Esophagus (tissue), 2 donors: ENCODE results near the gene SELENOV. TPM values are rescaled to one million over a fixed set of nuclear protein-coding genes. Genes with fewer than 3 reads are reported as not detected.

ENCODE experiments used
- H3K27ac ChIP-seq, 2 donors: one replicate each; pipeline ENCODE4 v1.5.1; 2013; ENCODE audit warnings: low read depth in 2 of 2, mild to moderate bottlenecking in 2 of 2, inconsistent platforms in 1 of 2, low read length in 1 of 2, moderate library complexity in 1 of 2
- H3K27me3 ChIP-seq, 2 donors: one replicate each; pipeline ENCODE4 v1.6.1; 2013; ENCODE audit warnings: low read length in 2 of 2, control low read depth in 1 of 2, mild to moderate bottlenecking in 1 of 2; ENCODE audit not compliant: insufficient read depth in 2 of 2, control insufficient read depth in 1 of 2
- H3K36me3 ChIP-seq, 2 donors: one replicate each; pipeline ENCODE4 v1.6.1; 2013; ENCODE audit warnings: low read length in 1 of 2; ENCODE audit not compliant: control insufficient read depth in 2 of 2, insufficient read depth in 2 of 2
- H3K4me1 ChIP-seq, 2 donors: one replicate each; pipeline ENCODE4 v1.6.1; 2013; ENCODE audit warnings: low read length in 1 of 2; ENCODE audit not compliant: control insufficient read depth in 2 of 2, insufficient read depth in 2 of 2
- H3K4me3 ChIP-seq, 2 donors: one replicate each; pipeline ENCODE4 v1.5.1; 2013; ENCODE audit warnings: low read length in 2 of 2, mild to moderate bottlenecking in 2 of 2, low read depth in 1 of 2, moderate library complexity in 1 of 2
- H3K9me3 ChIP-seq, 2 donors: one replicate each; pipeline ENCODE4 v1.6.1; 2013; ENCODE audit warnings: mild to moderate bottlenecking in 2 of 2, low read depth in 1 of 2, low read length in 1 of 2, moderate library complexity in 1 of 2; ENCODE audit not compliant: control insufficient read depth in 2 of 2, insufficient read depth in 1 of 2
- WGBS, 2 donors: extraction: QIAGEN DNeasy Blood & Tissue Kit; methylation state at CpG; one replicate each; pipeline ENCODE4 v1.1.7; 2013; 5-methylcytosine and 5-hydroxymethylcytosine counted together
- polyA plus RNA-seq, 2 donors: library from polyadenylated mRNA; stranded (reverse); fragments of 200-250 nt; gene quantifications; one replicate each; pipeline ENCODE4 v1.2.3, GENCODE V29; 2013
- donor health status: healthy with polysubstance abuse.
- donor health status: Bipolar disorder and iron deficiency.

SELENOV gene
- polyA plus RNA-seq, 2 donors, result not detected

DNA sequence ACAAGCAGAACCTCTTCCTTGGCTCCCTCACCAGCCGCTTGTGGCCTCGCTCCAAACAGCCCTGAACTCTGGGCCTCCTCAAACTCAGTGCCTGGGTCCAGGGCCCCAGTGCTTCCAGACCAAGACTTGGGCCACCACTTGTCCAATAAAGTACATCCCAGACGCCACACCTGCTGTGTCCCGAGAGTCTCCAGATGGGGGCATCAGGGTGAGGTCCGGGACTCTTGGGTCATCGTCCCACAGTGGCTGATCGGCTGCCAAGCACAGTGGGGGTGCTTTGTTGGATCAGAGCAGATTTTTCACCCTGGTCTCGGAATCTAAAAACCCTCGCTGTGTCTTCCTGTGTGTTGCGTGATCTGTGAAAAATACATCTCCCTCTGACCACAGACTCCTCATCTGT is 25.2 kb upstream of the SELENOV start:
- Histone ChIP-seq H3K27me3 (no peaks in the 10 kb centered on the region), H3K9me3 (no peaks in the 10 kb centered on the region), H3K27ac (no peak overlapping the region), H3K4me1 (no peaks in the 10 kb centered on the region), H3K36me3 (peaks cover 11 to 40% of the 10 kb centered on the region in 2 donors), H3K4me3 (no peak overlapping the region)
- 78 to 83% methylated on average over 9 to 10 of the region's 10 CpGs for whole genome bisulfite sequencing, 2 donors

DNA sequence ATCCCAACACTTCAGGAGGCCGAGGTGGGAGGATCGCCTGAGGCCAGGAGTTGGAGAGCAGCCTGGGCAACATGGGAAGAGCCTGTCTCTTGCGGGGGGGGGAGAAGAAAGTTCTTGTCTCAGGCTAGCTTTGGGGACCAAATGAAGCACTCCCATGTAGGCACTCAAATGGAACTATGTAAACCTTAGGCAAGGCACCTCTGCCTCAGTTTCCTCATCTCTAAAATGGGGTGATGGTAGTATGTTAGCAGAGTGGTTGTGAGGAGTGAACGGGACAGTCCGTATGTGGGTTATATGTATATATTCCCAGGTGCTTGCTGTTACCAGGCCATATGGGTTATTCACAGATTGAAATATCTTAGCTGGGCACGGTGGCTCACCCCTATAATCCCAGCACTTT is 22.7 kb upstream of the SELENOV start:
- H3K27me3 ChIP-seq, result no peaks in the 10 kb centered on the region
- no peaks in the 10 kb centered on the region for H3K4me1 ChIP-seq
- no peak overlapping the region for H3K4me3 ChIP-seq
- H3K36me3 ChIP-seq, result peaks cover 11 to 24% of the 10 kb centered on the region in 2 donors
- no peak overlapping the region for H3K27ac ChIP-seq
- whole genome bisulfite sequencing, 2 donors, result 92 to 93% methylated on average over 6 of the region's 6 CpGs
- H3K9me3 ChIP-seq, result no peaks in the 10 kb centered on the region

DNA sequence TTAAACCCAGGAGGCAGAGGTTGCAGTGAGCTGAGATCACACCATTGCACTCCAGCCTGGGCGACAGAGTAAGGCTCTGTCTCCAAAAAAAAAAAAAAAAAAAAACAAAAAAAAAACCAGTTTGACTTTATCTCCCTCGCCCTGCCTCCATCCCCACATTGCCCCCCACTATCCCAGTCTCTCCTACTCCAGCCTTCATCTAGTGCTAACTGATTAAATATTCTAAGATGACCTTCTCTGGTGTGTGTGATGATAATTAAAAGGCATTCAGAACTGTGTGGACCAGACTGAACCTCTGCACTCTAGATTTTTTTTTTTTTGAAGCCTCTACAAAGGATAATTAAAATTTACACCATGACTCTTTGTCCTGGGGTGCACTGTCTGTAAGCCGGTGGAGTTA is 22.2 kb upstream of the SELENOV start:
- H3K9me3 ChIP-seq, result no peaks in the 10 kb centered on the region
- no peak overlapping the region for H3K4me3 ChIP-seq
- H3K4me1 ChIP-seq, result peaks cover 0 to 2% of the 10 kb centered on the region in 2 donors
- no peaks in the 10 kb centered on the region for H3K27me3 ChIP-seq
- H3K27ac ChIP-seq, result no peak overlapping the region
- H3K36me3 ChIP-seq, result peaks cover 11 to 23% of the 10 kb centered on the region in 2 donors
- WGBS, 2 donors, result 87 to 90% methylated on average over 2 to 3 of the region's 3 CpGs

DNA sequence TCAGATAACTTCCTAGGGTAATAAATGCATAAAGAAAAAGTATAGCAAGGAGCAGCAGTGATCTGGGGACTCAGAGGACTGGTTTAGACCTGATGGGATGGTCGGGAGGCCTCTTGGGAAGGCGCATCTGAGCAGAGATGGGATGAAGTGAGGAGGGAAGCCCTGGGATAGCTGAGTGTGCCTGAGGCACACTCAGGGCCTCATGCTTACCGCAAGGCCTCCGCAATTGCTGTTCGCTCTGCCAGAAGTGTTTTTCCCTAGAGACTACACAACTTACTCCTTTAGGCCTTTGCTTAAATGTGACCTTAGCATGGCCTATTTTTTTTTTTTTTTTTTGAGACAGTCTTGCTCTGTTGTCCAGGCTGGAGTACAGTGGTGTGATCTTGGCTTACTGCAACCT is 20.3 kb upstream of the SELENOV start:
- H3K27me3 ChIP-seq, result peaks cover 0 to 6% of the 10 kb centered on the region in 2 donors
- no peak overlapping the region for H3K4me3 ChIP-seq
- H3K4me1 ChIP-seq, result peaks cover 2 to 3% of the 10 kb centered on the region in 2 donors
- H3K36me3 ChIP-seq, result peaks cover 0 to 4% of the 10 kb centered on the region in 2 donors
- H3K9me3 ChIP-seq, result no peaks in the 10 kb centered on the region
- no peak overlapping the region for H3K27ac ChIP-seq
- WGBS, 2 donors, result 80 to 82% methylated on average over 5 of the region's 5 CpGs

DNA sequence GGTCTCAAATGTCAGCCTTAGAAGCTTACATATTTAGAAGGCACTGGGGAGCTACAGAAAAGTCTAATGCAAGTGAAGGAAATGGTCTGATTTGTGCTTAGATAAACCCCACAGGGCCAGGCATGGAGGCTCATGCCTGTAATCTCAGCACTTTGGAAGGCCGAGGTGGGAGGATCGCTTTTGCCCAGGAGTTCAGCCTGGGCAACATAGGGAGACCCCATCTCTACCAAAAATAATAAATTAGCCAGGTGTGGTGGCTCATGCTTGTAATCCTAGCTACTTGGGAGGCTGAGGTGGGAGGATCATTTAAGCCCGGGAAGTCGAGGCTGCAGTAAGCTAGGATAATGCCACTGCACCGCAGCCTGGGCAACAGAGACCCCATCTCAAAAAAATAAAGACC is 18.9 kb upstream of the SELENOV start:
- H3K27me3 ChIP-seq, result peaks cover 0 to 6% of the 10 kb centered on the region in 2 donors
- WGBS, 2 donors, result 81 to 86% methylated on average over 5 of the region's 5 CpGs
- no peaks in the 10 kb centered on the region for H3K36me3 ChIP-seq

DNA sequence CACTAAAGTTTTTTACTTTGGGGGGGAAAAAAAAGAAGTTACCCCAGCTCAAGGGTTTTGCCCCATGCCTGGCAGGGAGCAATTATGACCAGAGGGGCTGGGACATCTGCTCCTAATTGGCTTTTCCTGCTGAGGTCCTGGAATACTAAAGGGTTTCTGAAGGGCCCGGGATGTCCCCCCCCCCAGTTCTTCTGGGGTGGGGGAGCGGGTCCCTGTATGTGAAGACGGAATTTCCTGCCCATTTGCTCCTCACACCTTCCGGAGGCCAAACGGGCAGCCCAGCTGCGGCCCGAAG is 17.3 kb upstream of the SELENOV start:
- H3K9me3 ChIP-seq, result no peaks in the 10 kb centered on the region
- peaks cover 0 to 6% of the 10 kb centered on the region in 2 donors for H3K27me3 ChIP-seq
- H3K27ac ChIP-seq, result no peak overlapping the region
- no peak overlapping the region for H3K4me3 ChIP-seq
- H3K4me1 ChIP-seq, result peaks cover 2 to 3% of the 10 kb centered on the region in 2 donors
- 1% methylated on average over 7 of the region's 7 CpGs for WGBS, 2 donors
- no peaks in the 10 kb centered on the region for H3K36me3 ChIP-seq

More for the DNA sequence above, 18.9 kb upstream of the SELENOV start:
- H3K4me1 ChIP-seq, result peaks cover 2 to 3% of the 10 kb centered on the region in 2 donors
- no peak overlapping the region for H3K4me3 ChIP-seq
- H3K27ac ChIP-seq, result no peak overlapping the region
- H3K9me3 ChIP-seq, result no peaks in the 10 kb centered on the region

DNA sequence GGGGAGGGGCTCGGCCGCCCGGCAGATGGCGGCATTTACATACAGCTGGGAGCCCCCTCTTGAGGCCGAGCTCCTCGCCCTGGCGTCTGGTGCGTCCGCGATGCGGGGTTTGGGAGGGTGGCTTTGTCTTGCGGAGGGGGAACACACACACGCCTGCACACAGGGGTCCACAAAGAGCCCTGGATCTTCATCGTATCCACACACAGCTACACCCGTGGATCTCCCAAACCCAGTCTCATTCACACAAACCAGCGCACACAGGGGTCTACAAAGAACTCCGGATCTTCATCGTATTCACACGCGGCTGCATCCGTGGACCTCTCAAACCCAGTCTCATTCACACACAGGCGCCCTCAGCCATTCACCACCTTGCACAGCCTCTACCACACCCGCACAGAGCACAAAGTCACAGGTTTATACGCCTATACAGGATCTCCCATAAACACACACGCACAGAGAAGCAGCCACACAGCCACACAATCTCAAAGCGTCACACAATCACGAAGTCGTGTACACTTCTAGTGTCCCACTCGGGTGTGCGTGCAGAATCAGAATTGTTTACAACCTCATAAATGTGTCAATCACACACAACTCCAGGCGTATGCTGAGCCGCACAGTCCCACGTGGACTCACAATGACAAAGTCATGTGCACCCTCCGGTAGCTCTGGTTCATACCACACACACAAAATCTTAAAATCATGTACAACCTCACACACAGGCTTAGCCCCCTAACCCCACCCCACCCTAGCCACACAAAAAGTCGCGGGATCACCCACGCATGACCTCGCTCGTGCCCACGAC is 16.7 kb upstream of the SELENOV start:
- peaks cover 0 to 2% of the 10 kb centered on the region in 2 donors for H3K9me3 ChIP-seq
- H3K4me1 ChIP-seq, result peaks cover 3 to 4% of the 10 kb centered on the region in 2 donors
- no peaks in the 10 kb centered on the region for H3K36me3 ChIP-seq
- H3K27me3 ChIP-seq, result peaks cover 0 to 6% of the 10 kb centered on the region in 2 donors
- no peak overlapping the region for H3K27ac ChIP-seq
- WGBS, 2 donors, result 2% methylated on average over 40 of the region's 40 CpGs
- no peak overlapping the region for H3K4me3 ChIP-seq

DNA sequence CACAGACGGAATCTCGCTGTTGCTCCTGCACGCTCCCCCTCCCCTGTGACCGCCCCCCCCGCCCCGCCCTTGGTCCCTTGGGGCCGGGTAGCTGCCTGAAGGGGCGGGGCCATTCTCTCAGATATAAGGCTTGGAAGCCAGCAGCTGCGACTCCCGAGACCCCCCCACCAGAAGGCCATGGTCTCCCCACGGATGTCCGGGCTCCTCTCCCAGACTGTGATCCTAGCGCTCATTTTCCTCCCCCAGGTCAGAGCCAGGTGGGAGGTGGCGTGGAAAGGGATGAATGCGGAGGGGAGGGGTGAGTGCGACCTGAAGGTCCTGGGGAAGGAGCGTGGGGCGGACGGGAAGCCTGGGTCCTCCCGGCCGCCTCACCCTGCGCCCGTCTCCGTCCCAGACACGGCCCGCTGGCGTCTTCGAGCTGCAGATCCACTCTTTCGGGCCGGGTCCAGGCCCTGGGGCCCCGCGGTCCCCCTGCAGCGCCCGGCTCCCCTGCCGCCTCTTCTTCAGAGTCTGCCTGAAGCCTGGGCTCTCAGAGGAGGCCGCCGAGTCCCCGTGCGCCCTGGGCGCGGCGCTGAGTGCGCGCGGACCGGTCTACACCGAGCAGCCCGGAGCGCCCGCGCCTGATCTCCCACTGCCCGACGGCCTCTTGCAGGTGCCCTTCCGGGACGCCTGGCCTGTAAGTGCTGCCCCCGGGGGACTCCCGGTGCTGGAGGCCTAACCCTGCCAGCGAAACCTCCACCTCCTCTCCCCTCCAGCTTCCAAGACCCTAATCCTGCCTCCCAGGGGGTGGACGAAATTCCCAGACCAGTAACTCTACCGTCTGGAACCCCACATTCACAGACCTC is 15.9 kb upstream of the SELENOV start, which contains the start of gene DLL3:
TSS of gene DLL3 (plus strand) at position 150 of the 845 bp plus-strand sequence. CDS start at position 178, 28 bp downstream.
- H3K4me3 ChIP-seq, result no peak within 1 kb of the TSS

DNA sequence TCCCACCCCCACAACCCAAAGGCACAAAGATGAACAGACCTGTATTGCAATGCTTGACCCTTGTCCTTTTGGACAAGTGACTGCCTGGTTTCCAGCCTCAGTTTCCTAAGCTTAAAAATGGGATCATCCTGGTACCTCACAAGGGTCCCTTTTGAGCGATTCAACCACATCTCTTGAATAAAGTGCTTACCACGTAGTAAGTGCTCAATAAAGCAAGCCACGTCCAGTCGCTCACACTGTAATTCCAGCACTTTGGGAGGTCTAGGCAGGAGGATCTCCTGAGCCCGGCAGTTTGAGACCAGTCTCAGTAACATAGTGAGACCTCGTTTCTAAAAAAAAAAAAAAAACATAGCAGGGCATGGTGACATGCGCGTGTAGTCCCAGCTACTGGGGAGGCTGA is 15.0 kb upstream of the SELENOV start:
- H3K4me1 ChIP-seq, result peaks cover 3 to 4% of the 10 kb centered on the region in 2 donors
- no peak overlapping the region for H3K27ac ChIP-seq
- H3K36me3 ChIP-seq, result no peaks in the 10 kb centered on the region
- peaks cover 0 to 6% of the 10 kb centered on the region in 2 donors for H3K27me3 ChIP-seq
- whole genome bisulfite sequencing, 2 donors, result 77 to 81% methylated on average over 8 of the region's 8 CpGs
- H3K9me3 ChIP-seq, result peaks cover 0 to 2% of the 10 kb centered on the region in 2 donors
- H3K4me3 ChIP-seq, result no peak overlapping the region

More for the DNA sequence above, 15.9 kb upstream of the SELENOV start, which contains the start of gene DLL3:
- Histone ChIP-seq H3K27ac (no peak within 1 kb of the TSS), H3K27me3 (peaks cover 0 to 6% of the 10 kb centered on the region in 2 donors), H3K4me1 (peaks cover 3 to 4% of the 10 kb centered on the region in 2 donors), H3K9me3 (peaks cover 0 to 2% of the 10 kb centered on the region in 2 donors), H3K36me3 (no peaks in the 10 kb centered on the region)
- 1 to 2% methylated on average over 40 to 60 of the region's 60 CpGs for WGBS, 2 donors
